GM18867 (cell line): ENCODE measurements around the gene ZNF77.
"Not testable (repeated sequence)": the region's sequence is repeated elsewhere in the genome, so short reads cannot be mapped to it uniquely, and the experiment has no call there.

Experiments
- ATAC-seq: cut with Tn5 transposase; IDR thresholded peaks from one replicate; pipeline ENCODE4 v1.9.1; 2021; ENCODE audit warnings: mild to moderate bottlenecking, moderate library complexity; ENCODE audit not compliant: unreplicated experiment

ZNF77 gene

DNA sequence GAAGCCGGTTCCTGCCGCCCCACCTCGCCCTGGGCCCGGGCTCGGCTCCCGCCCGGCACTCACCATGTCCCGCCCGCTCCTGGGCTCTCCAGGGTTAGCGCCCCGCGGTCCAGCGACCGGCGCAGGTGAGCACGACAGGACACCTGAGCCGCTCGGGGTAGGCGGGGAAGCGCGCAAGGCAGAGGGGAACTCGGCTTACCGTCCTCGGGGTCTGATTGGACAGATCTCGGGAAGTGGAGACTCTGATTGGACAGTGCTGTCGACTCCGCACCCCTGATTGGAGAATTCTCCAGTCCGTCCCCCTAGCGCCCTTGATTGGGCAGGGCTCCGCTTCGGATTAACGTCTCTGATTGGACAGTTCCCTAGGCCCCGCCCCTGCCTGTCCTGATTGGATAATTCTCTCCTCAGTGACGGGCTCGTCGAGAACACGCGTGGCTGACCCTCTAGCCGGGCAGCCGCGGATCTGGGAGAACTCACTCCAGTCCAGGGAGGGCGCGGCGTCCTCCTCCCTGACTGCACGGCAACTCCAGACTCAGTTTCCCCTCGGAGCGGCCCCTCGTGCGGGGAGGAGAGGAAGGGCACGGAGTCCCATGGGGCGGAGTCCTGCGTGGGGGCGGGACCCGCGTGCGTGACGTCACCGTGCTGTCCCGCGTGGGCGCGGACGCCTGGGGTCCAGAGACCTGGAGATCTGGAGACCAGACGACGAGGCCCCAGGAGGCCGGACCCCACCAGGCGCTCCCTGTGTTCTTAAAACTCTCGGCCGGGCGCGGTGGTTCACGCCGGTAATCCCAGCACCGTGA is at the start of gene ZNF77:
Gene ZNF77, minus strand, starts transcription at position 197 of the 800 bp plus-strand sequence. Its CDS starts 131 bp downstream, at position 66.
- ATAC-seq: peak; percentile 95

DNA sequence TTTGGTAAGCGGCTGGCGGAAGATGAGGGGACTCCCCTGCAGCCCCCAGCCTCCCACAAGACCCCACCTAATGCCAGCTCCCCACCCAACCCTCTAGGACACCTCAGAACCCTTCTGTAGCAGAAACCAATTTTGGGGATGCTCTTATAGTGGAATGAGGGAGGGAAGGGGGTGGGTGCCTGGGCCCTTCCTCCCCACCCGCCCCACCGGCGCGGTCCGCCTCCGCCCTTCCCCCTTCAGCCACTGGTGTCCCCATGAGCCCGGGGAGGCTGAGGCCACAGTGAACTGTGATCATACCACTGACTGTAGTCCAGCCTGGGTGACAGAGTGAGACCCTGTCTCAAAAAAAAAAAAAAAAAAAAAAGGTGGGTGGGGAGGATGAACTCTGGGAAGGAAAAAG is 48.8 kb upstream of the ZNF77 start:
- ATAC-seq: no peak

DNA sequence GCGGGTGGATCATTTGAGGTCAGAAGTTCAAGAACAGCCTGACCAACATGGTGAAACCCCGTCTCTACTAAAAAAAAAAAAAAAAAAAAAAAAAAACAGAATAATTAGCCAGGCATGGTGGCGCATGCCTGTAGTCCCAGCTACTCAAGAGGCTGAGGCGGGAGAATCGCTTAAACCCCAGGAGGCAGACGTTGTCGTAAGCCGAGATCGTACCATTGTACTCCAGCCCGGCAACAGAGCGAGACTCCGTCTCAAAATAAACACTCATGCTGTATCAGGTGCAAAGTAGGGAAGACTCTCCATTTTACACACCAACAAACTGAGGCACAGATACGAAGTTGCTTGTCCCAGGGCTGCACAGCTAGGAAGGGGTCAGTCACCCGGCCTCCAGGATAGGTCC is 48.2 kb upstream of the ZNF77 start:
- ATAC-seq: no peak

DNA sequence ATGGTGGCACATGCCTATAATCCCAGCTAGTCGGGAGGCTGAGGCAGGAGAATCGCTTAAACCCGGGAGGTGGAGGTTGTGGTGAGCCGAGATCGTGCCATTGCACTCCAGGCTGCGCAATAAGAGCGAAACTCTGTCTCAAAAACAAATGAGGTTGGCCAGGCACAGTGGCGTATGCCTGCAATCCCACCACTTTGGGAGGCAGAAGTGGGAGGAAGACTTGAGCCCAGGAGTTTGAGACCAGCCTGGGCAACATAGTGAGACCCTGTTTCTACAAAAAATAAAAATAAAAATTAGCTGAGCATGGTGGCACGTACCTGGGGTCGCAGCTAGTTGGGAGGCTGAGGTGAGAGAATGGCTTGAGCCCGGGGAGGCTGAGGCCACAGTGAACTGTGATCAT is 47.6 kb upstream of the ZNF77 start:
- ATAC-seq: not testable (repeated sequence)

DNA sequence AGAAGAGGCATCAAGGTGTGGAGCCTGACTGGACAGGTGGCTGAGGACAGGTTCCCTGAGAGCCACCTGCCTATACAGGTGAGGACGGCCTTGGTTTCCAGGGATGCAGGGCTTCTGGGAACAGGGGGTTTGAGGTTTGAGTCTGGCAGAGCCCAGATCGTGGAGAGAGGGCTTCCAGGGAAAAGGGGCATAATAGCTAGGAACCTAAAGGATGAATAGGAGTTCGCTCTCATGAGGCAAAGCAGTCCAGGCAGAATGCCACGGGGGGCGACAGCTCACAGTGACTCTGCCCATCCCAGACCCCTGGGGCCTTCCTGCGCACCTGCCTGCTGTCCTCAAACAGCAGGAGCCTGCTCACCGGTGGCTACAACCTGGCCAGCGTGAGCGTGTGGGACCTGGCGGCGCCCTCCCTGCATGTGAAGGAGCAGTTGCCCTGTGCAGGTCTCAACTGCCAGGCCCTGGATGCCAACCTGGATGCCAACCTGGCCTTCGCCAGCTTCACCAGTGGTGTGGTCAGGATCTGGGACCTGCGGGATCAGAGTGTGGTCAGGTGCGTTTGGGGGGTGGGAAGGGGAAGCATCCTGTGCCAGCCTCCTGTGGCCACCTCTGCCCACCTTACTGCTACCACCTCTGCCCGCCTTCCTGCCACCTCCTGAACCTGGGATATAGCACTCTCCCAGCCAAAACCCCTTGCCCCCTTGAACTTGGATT is 44.6 kb upstream of the ZNF77 start:
- no peak for ATAC-seq

DNA sequence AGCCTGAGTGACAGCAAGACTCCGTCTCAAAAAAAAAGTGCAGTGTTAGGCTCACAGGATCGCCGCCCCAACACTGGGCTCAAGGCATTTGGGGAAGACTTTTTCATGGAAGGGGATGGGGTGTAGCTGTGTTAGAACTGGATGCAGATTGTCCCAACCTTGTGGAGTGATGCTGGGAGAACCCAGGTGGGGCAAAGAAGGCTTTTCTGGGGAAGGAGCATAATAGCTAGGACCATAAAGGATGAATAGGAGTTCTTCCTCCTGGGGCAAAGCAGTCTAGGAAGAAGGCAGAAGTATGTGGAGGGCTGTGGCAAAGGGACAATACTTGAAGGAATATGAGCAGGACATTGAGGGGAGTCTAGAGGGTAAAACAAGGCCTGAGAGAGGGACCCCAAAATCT is 43.8 kb upstream of the ZNF77 start:
- no peak for ATAC-seq

DNA sequence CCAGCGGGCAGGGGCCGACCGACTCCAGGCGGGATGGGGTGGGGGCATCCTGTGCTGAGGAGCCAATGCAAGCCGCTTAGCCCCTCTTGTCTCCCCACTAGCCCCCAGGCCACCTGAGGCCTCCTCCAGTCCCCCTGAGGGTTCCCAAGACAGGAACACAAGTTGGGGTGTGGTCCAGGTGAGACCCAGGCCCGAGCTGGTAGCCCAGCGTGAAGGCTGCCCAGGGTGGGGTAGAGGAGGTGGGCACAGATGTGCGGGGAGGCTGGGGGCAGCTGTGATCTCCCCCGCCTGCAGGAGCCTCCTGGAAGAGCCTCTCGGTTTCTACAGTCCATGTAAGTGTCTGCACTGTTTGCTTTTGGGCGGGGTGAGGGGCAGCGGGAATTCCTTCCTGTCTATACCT is 43.0 kb upstream of the ZNF77 start:
- ATAC-seq: no peak

DNA sequence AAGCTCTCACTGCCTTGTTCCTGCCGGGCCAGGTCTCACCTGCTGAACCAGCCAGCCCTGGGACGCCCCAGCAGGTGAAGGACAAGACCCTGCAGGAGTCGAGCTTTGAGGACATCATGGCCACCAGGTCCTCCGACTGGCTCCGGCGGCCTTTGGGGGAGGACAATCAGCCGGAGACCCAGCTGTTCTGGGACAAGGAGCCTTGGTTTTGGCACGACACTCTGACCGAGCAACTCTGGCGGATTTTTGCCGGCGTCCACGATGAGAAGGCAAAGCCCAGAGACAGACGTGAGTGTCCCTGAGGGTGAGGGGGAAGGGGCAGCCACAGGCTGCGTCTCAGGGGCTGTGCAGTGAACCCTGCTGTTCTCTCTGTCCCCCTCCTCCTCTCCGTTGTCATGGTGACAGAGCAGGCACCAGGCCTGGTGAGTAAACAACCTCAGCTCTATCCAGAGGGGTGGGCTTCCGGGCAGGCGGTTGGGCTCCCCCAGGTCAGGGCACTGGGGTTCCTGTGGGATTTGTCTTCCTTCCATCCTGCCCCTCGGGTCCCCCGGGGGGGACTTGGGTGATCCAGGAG is 42.3 kb upstream of the ZNF77 start:
- no peak for ATAC-seq

DNA sequence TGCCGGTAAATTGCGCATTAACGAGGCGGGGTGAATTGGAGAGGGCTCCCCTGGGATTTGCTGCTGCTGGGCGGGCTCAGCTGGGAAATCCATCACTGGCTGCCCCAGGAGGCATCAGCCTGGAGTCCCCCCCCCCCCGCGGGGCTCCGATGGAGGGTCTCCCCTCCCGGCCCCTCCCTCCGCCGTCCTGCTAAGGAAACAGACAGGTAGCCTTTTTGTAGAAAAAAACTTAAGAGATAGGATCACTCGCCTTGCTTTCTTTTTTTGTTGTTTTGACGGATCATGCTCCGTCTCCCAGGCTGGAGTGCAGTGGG is 39.4 kb upstream of the ZNF77 start:
- ATAC-seq: no peak

DNA sequence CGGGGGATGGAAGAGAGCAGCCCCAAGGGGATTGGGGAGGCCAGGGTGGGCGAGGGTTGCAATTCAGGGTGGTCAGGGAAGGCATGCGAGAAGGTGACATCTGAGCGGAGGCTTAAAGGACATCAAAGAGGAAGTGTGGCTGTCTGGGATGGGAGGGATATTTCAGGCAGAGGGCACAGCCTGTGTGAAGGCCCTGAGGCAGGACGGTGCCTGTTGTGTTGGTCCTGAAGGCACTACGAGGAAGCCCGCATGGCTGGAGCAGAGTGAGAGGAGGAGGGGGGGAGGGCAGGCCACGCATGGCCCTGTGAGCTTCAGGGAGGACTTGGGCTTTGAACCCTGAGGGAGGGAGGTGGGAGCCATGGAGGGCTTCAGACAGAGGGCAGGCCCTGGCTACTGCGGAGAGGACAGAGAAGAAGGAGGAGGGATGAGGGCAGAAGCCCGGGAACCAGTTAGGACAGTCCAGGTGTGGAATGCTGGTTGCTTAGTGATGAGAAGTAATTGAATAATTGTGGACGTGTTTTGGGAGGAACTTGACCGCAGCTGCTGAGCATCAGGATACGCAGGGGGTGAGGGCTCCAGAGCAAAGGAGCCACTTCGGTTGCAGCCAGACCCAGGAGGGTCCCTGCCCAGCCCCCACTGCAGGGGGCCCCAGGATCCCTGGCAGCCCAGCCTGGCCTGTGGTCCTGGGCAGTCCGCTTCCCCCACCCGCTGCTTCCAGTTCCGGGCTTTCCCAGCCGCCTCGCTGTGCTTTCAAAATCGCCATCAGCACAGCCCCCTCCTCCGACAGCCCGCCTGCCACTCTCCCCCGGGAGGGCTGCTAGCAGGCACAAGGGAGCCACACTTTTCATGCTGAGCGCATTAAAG is 38.8 kb upstream of the ZNF77 start:
- no peak for ATAC-seq

DNA sequence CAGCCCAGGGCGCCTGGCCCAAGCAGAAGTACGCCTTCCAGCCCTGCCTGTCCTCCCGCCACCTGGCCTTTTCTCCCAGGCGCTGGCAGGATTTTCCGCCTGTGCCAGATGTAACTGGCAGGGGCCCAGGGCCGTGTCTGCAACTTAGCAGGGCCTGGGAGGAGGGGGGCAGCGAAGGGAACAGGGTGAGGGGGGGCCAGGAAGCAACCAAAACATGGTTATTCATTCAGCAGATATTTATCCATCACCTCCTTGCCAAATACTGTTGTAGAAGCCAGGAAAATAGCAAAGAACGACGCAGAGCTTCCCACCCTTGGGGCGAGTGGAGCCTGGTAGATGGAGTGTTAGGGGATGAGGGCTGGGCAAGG is 38.2 kb upstream of the ZNF77 start:
- ATAC-seq: no peak

DNA sequence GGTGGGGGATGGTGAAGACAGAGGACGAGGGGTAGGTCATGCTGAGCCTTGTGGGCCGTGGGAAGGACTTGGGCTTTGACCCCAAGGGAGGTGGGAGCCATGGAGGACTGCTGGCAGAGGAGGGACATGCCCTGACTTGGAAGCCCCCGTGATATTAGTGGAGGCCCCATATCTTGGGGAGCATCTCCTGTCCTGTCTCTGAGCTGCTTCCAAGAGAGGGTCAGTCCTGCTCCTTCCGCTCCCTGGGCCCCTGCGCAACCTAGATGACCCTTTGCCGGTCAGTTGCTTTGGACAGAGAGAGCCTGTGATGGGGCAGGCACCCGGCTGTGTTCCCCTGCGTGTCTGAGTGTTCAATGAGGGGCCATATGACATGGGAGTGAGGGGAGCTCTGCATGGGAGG is 37.8 kb upstream of the ZNF77 start:
- no peak for ATAC-seq

DNA sequence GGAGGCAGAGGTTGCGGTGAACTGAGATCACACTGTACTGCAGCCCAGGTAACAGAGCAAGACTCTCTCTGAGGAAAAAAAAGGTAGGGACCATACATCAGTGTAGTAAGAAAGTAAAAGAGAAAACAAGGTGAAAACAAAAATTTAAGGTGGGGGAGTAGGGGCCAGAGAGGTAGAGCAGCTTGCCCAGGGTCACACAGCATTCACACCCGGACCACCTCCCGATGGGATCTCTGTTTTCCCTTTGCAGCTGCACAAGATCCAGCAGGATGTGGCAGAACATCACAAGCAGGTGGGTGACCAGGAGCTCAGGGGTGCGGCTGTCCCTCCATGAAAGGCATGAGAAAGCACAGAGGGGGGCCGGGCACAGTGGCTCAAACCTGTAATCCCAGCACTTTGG is 37.1 kb upstream of the ZNF77 start:
- no peak for ATAC-seq

DNA sequence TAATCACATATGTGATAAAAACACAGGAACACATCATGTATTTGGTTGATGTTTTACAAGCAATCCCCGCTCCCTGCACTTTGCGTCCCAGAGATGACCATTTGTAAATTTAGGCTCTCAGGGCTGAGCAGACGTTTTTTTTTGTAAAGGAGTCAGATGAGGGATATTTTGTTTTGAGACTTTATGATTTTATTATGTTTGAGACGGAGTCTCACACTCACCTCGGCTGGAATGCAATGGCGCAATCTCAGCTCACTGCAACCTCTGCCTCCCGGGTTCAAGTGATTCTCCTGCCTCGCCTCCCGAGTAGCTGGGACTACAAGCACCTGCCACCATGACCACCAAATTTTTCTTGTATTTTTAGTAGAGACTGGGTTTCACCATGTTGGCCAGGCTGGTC is 34.0 kb upstream of the ZNF77 start:
- ATAC-seq: no peak

DNA sequence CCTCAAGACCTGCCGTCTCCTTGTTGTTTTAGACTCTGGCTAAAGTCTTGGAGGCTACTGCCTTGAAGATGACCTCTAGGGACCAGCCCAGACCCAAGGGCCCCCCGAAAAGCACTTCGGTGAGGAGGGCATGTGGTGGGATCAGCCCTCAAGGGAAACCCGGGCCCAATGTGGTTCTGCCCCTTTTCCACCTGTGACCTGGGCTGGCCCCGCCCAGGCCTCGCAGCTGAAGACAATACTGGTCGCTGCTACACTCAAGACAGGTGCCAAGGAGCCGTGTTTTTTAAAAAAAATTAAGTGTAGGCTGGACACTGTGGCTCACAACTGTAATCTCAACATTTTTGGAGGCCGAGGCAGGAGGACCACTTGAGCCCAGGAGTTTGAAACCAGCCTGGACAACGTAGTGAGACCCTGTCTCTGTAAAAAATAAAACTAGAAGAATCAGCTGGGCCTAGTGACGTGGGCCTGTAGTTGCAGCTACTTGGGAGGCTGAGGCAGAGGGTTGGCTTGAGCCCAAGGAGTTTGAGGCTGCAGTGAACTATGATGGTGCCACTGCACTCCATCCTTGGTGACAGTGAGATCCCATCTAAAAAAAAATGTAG is 33.5 kb upstream of the ZNF77 start:
- ATAC-seq: no peak

DNA sequence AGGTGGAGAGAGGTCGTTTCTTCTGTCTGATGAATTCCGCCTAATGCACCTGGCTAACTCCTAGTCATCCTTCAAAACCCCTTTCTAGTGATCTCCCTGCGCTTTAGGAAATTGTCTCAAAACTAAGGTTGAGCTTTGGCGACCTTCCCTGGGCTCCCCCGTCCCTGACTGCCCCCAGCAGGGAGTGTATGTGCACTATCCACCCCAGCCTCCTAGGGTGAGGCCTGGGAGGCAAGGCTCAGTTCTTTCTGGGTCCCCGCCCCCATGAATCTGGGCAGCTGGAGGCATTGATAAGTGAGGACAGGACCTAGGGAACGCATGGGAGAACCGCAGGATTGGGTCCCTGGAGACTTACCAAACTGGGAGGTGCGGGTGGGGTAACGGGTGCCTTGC is 33.0 kb upstream of the ZNF77 start:
- no peak for ATAC-seq

DNA sequence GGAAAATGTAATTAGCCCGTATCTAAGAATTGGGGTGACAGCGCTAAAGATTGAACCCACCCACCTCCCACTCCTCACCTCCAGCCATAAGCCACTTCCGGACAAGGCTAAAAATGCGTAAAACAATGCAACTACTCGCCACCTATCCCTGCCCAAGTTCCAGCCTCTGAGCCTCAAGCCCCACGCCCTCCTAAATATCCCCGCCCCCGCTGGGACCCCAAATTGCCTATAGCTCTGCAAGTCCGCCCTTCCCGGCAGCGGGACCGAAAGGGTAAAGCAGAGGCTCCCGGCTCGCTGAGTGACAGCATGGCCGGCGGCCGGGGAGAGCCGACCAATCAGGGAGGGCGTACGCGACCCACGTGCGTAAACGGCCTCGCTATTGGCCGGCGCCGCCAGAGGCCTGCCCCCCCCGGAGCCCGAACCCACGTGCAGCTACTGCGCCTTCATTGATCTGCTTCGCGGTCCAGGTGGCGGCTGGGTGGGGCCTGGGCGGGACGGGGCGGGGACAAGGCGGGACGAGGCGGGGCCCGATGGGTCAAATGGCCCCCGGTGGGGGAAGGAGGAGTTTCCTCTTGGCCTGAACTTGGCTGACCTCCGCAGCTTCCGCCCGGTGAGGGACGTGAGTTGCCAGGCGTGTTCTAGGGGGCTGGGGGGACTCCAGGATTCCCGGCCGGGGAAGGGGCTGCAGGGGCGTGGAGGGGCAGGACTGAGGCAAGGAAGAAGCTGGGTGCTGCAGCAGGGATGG is 32.4 kb upstream of the ZNF77 start, which contains the start of gene TLE6:
Gene TLE6, plus strand, starts transcription at position 564 of the 745 bp plus-strand sequence. CDS start 670 bp downstream, outside the sequence.
- peak; percentile 93 for ATAC-seq

DNA sequence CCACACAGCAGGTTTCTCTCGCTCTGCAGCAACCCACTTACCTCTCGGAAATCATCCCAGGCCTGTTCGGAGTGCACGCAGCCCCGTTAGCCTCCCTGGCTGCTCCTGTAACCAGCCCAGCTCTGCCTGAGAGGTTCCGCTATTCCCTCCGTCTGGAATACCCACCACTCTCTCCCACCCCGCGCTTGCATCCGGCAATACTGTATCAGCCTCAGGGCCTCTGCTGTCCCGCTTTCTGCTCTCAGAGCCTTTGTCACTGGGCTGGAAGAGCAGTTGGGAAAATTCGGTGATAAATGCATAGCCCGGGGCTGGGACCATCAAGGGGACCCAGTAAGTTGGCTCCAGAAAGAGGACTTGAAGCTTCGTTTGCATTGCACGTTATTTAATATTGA is 31.8 kb upstream of the ZNF77 start:
- no peak for ATAC-seq

DNA sequence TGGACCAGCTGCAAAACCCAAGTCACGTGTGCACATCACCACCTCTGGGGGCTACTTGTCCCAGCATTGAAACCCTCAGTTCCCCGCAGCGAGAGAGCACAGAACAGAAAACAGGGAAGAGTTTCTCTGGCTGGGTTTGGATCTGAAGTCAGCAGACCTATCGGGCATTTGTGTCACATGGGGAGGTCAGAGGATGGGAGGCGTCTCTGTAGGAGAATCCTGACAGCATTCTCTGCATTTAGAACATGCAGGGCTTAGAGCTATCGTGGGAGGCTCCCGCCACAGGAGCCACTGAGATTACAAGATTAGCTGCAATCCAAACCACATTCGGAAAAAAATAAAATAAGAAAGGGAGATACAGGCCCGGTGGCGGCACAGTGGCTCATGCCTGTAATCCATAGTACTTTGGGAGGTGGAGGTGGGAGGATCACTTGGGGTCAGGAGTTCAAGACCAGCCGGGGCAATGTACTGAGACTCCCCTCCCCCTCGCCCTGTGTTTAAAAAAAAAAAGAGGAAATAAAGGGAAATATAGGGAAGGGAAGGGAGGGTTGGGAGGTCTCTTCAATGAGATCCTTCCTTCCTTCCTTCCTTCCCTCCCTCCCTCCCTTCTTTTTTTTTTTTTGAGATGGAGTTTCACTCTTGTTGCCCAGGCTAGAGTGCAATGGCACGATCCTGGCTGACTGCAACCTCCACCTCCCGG is 29.7 kb upstream of the ZNF77 start:
- no peak for ATAC-seq

DNA sequence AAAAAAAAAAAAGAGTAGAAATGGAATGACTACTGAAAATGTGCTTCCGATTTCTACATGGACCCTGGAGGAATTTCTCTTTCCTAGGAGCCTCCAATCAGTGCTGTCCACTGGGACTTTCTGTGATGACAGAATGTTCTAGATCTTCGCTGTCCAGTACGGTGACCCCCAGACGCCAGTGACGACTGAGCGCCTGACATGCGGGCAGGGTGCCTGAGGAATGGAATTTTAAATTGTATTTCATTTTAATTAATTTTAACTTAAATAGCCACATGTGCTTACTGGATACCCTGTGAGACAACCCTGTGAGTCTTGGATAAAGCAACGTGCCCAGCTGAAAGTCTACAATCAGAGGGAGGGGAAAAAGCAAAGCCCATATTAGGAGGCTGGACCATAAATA is 28.5 kb upstream of the ZNF77 start:
- no peak for ATAC-seq
